Lung microvascular endothelial cell (primary cell): ENCODE measurements around the gene HIPK2. TPM values are rescaled to one million over a fixed set of nuclear protein-coding genes. Genes with fewer than 3 reads are reported as not detected.
"Not testable (repeated sequence)": the region's sequence is repeated elsewhere in the genome, so short reads cannot be mapped to it uniquely, and the experiment has no call there.

Source experiments
- DNase-seq, 2 donors: peaks; one replicate each; pipeline versions ENCODE4 v3.0.0 to v3.0.0-alpha.2; 2010; ENCODE audit warnings: low read depth in 2 of 2
- total RNA-seq: library from RNA; depleted of rRNA; stranded (reverse); fragments of >200 nt; gene quantifications from 2 replicates; pipeline ENCODE4 v1.2.1, GENCODE V29; 2014

The HIPK2 gene
- total RNA-seq, 1 donor from 2014 or later = 10.9 TPM

DNA sequence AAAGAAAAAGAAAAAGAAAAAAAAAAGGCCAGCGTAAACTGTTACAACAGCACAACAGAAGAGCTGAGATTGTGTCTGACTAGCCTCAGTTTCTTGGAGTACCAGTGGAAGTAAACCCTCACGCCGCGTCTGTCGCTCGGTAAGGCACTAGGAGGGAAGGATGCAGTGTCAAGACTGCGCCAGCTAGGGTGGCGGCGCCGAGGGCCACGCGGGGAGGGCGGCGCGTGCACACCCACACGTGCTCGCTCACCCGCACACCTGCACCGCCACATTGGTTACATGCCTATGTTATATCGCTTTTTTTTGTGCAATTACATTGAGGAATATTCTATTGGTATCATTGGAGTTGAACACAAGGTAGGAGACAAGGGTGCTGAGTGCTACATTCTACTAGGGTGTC is 206.1 kb downstream of the HIPK2 start:
- no peak for DNase-seq

DNA sequence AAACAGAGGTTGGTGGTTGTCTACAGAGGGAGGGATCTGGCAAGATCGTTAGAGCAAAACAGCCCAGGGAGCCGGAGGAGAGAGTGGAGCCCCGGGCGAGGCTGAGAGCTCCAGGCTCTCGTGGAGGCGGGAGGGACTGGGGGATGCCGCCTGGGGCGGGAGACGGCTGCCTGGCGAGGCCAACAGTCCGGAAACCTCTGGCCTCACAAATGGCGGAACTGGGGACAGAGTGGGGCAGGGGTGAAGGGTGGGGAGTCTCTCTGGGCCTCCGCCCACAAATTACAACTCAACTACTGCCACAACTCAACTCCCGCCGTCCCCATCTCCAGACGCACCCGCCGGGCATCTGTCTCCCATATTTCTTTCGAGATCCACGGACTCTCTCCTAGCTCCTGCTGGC is 206.6 kb downstream of the HIPK2 start:
- DNase-seq = no peak

DNA sequence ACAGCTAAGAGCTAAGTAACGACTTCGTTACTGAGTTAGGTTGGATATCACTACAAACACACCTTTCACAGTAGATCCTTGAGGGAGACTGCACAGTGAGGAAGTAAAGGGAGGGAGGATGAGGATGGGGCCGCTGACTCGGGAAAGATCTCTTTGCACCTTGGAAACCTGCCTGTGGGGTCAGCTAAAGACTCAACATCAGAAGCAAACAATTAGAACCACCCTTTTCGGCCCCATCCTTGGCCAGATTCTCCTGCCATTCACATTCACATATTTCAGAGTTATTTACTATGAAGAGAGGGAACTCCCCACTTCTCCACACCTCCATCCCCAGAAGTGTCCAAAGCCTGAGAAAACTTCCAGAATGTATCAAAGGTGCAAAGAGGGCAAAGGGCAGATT is 207.2 kb downstream of the HIPK2 start:
- no peak for DNase-seq

DNA sequence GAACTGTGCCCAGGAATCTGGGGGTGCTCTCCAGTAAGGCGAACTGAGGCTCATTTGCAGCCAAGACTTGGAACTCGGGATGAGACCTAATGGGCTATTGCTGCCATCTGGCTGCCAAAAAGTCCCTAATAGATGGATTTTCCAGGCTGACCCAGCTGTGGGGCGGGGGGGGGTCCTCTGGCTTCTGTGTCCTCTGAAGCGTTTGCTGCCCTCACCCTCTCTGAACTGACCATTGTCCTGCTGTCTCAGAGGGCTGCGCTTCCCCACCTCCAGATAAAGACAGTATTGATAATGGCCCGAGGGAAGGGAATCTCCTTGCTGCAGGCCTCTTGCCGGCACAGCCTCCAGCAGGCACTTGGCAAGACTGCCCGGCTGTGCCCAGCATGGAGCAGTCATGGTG is 207.7 kb downstream of the HIPK2 start:
- peak in 1 of 2 donors; percentile 5 for DNase-seq

DNA sequence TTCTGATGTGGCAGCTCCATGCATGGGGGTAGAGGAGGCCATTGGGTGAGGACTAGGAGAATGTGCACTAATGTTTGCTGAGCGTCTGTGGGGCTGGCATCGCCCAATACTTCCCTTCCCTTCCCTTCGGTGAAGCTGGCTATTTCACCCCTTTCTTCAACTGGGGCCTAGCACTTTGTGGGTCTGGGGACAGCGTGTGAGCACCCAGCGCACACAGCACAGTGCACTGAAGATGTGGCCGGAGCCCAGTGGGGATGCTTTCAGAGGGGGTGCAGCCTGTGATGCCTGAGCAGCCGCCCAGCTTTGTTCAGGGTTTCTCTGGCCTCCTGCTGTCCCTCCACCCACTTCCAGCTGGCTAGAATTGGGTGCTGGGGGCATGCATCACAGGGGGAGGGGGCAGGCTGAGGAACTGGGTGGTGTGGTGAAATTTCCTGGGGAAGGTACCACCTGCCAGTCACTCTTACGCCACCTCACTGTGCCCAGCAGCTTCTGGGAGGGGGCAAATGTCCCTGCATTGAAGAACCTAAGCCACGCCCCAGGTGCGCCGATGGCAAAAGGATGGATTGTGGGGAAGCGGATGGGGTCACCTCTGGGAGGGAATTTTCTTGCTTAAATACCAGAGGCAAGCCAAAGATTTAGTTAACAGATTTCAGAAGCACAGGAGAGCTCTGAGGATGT is 208.8 kb downstream of the HIPK2 start:
- no peak for DNase-seq

DNA sequence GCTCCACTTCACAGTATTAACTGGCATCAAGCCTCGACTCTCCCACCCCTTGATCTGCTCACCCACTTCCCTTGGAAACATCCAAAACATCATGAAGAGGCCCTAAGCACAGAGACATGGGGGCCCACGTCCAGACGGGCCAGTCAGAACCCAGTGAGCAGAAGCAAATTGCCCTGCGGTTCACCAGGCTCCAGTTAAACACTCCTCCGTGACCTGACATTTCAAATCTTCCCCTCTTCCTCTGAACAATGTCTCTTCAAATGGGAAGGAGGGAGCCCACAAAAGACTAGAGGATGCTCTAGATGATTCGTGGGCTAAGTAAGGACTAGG is 209.5 kb downstream of the HIPK2 start:
- DNase-seq = no peak

DNA sequence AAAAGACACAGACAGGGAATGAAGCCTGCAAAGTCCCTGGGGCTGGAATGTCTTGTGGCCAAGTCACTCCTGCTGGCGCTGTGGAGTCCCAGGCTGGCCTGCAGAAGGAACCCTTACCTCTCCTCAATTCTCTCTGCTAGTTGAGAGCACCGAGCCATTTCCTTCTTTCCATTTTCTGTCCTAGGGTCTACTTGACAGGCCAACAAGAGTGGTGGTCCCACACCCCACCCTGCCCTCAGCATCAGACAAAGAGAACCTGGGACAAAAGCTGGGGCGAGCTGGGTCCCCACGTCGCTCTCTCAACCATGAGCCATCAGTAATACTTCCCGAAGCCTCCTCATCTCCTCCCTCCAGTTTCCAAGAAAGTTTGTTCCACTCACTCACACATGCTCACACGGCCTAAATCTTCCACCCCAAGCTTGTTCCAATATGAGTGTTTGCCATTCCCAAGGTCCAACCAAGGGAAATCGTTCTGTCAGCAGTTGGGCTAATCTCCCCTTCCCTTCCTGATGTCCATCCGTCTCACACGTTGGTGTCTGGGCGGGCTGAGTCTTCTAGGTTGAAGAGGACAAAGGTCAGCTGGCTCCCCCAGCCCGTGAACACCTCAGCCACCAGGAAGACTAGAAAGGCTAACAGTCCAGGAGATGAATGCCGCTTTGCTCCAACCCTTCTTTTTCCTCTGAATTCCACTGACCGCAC is 210.0 kb downstream of the HIPK2 start:
- DNase-seq = no peak

DNA sequence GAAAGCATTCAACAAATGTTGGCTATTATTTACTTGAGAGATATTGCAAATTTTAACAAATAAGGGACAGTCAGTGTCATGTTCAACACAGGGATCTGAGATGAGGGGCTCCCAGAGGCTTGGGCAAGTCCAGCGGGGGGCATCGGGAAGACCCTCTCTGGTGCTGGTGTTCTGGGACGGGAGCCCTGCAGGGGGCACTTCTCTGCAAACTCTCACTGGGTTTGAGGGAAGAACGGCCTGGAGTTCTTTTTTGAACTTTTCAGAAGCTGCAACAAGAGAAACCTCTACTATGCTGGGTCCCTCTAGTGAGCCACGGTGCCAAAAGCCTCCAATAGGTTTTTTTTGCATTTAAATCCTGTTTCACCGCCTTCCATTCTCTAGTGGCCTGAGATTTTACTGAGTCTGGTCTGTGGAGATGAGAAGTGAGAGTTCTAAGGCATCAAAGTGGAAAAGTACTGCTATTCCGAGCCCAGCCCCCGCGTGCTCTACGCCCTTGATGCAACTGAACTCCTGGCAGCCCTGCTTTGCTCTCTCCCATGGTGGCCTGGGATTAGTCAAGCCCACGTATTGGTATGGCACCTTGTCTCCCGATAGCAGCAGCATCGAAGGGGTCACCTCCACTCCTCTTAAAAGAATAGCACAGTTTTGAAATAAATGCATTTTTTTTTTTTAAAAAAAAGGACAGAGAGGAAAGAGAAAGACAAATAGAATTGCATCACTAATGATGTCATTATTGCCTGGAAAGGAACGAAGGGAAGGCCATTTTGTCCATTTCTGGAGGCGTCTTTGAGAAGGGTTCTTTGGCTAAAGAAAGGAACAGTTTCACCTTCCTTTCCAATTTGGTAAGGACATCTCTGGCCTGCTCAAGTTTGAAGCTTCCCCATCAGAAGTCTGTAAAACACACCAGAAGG is 210.8 kb downstream of the HIPK2 start:
- no peak for DNase-seq

DNA sequence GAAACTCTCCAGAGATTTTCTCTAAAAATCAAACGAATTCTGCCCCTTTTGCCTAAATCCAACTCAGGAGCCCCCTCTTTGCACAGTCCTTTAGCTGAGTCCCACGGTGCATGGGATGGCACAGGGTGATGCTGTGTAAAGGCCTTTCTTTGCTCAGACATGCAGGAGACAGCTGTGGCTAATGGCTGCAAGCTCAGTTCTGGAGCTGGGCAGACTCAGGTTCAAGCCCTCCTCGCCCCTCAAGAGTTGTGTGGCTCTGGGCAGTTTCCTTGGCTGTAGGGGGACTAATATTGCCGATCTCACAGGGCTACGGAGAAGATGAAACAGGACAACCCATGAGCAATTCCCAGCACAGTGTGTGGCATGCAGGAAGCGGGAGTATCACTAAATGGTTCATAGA is 211.7 kb downstream of the HIPK2 start:
- DNase-seq = no peak

DNA sequence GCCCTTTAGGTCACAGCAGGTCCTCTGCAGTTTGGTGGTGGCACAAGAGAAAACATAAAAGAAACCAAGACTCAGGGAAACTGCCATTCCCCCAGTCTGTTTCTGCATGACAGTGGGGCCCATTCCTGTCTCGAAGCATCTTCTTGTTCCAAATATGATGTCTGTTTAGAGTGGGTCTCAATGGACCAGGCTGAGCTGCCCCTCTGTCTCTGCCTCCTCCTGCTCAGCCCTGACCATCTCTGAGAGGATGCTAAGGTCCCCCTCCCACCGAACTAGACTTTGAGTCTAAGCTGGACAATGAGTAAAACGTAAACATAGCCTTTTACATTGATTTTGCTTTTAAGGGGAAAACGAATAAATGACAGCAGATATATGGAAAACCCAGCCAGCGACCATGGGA is 213.9 kb downstream of the HIPK2 start:
- no peak for DNase-seq

DNA sequence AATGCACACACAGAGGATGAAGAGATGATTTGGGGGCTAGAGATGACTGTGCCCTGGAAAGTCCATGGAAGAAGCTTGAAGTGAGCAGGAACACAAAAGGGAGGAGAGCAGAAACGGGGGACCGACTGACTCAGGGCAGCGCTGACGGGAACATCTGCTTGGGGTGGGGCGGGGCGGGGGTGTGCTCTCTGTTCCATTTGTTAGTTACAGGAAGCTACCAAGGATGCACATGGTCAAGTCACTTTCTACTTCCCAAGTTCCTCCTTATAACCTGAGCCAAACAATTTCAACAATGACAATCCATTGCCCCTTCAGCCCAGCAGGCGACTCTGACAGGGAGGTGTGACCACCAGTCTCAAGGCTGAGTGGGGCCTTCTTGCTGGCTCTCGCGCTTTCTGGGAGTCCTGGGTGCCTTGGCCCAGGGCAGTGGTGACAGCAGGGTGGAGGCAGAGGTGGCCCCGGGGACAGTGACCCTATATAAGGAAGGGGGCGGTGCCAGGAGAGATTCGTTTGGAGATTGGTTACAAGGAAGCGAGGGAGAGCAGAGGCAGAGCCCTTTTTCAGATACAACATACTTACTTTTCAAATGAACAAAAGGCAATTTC is 214.7 kb downstream of the HIPK2 start:
- DNase-seq = no peak

DNA sequence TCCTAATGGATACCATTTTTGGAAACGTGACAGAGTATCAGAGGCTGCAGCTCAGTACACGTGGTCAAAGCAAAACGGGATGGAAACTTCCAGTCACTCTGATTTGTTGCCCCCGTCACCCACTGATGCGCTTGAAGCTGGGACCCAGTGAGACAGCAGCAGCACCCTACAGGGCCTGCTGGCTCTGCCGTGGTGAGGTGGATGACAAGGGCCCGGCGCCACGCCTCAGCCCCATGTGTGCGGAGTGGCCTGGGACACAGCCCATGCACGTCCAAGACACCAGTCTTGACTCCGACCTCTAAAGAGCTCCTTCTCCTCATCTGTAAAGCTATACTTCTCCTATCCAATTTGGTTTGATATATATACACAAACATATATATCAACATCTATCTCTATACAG is 215.3 kb downstream of the HIPK2 start:
- no peak for DNase-seq

DNA sequence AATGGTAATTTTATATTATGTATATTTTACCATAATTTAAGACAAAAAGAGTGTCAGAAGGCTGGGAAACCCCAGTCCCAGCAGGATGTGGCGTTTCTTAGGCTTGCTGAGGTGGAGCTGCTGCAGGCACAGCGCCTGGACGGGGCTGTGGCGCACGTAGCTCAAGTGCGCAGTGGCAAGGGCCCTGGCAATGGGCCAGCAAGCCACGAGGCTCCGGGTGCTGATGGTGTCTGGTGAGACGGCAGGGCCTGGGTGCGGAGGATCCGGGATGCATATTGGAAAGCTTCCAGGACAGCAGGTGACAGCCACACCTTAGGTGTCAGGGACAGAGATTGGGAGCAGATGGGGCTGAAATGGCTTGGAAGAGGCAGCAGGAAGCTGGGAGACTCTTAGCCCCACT is 217.1 kb downstream of the HIPK2 start:
- no peak for DNase-seq

DNA sequence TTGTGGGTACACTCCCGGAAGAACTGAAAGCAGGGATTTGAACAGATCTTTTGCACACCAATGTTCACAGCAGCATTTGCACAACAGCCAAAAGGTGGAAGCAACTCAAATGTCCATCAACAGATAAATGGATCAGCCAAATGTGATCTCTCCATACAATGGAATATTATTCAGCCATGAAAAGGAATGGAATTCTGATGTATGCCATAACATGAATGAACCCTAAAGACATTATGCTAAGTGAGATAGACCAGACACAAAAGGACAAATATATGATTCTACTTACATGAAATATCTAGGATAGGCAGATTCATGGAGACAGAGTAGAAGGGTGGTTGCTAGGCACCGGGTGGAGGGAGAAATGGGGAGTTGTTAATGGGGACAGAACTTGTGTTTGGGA is 217.6 kb downstream of the HIPK2 start:
- DNase-seq = no peak

DNA sequence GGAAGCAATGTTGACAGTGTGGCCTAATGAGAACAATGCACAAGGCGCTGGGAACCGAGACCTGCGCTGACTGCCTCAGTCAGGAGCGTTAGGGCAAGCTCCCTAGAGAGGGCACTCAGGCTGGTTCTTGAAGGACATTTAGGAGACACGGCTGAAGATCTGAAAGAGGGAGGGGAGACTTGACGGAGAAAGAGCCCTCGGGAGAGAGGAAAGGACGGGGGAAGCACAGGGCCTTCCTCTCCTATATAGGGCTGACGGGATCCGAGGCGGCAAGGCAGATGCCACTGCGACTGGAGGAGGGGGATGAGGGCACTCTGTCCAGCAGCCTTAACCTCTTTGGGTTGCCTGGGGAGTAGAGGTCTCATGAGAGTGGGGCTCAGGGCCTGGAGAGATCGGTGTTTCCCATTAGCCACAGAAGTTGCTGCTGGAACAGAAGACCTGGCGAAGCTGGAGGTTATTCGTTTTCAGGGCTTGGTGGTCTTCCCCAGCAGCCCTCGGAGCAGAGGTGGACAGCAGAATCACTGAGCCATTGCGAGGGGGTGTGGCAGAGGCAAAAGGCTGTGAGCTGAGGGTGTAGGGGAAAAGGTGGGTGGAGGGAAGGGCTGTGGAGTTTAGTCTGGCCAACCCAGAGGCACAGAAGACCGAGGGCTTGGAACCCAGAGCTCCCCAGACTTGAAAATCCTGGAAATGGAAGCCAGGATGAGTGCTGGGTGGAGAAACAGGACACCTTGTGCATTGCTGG is 218.3 kb downstream of the HIPK2 start:
- DNase-seq = no peak

DNA sequence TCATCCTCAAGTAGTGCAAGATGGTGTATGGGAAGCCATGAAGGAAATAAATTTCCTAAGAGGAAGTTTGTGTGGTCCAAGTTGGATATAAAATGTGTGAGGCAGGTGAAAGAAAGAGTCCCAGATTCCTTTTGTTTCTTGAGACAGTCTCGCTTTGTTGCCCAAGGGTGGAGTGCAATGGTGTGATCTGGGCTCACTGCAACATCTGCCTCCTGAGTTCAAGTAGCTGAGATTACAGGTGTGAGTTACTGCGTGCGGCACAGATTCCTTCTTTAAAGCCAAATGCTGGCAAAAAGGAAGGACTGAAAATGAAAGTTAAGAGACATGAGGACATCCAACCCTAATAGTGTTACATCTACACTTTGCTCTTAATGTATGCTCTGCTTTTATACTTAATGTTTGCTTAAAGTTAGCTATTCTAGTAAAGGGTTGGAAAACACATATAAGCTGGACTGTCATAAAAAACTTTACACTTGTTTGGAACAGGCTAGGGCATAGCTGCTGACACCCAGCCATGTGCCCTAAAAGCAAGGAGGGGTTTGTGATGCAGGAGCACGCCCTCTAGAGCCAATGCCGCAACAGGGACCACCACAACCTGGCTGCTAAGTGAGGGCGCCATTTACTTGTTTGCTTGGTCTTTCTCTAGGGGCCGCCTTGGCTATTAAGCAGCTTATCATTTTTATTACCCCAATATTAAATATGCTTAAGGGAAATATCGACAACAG is 219.8 kb downstream of the HIPK2 start:
- no peak for DNase-seq

DNA sequence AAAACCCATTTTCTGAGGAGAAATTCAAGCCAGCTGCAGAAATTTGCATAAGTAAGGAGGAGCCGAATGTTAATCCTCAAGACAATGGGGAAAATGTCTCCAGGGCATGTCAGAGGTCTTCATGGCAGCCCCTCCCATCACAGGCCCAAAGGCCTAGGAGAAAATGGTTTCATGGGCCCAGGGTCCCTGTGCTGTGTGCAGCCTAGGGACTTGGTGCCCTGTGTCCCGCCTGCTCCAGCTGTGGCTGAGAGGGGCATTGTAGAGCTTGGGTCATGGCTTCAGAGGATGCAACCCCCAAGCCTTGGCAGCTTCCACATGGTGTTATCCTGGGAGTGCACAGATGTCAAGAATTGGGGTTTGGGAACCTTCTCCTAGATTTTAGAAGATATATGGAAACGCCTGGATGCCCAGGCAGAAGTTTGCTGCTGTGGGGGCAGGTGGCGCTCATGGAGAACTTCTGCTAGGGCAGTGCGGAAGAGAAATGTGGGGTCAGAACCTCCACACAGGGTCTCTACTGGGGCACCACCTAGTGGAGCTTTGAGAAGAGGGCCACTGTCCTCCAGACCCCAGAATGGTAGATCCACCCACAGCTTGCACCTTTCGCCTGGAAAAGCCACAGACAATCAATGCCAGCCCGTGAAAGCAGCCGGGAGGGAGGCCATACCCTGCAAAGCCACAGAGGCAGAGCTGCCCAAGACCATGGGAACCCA is 223.7 kb downstream of the HIPK2 start:
- DNase-seq = not testable (repeated sequence)

DNA sequence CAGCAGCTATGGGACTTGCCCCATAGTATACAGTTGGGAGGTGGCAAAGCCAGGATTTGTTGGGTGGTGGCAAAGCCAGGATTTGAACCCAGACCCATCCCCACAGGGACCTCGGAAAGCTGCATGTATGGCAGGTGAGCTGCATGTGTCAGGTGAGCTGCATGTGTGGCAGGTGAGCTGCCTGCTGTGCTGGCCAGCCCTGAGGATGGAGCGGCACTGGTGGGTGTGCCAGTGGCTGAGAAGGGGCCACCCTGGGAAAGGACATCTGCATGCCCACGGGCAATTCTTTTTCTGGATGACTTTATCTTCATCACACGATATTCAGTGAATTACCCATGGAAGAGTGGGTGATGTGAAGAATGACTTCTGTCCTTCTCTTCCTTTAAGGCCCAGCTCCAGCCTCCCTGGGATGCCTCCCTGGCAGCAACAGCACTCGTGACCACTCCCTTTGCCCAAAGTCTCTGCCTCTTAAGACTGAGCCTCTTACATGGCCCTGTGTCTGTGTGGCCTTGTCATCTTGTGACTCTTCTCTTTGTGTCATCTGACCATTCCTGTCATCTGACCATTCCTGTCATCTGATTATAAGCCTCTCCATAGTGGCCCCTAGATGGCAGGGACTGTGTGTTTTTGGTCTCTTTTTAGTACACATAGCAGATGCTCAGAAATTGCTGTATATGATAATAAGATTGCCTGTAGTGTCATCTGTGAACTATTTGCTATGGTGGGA is 229.3 kb downstream of the HIPK2 start:
- DNase-seq = no peak

DNA sequence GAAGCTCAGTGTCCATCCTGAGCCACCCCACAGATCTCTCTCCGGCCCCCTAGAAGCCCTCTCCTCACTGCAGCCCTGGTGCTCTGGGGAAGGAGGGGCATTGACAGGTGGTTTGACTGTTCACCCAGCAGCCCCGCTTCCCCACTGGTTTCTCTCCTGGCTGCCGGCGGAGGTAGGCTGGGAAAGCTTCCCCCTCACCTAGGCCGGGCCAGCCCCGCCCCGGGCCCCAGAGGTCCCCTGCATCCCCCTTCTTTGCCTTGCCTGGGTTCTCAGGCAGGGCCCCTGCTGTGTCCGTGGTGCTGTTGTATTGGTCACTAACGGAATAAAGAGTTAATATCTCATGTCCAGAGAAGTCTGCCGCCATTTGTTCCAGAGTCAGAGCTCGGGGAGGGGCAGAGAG is 233.2 kb downstream of the HIPK2 start:
- DNase-seq = no peak
